Thymus (tissue), 11 donors: Measurements from ENCODE around the gene TCF19. TPM values are rescaled to one million over a fixed set of nuclear protein-coding genes. Genes with fewer than 3 reads are reported as not detected.

Experiments used
- DNase-seq, 9 donors: peaks; one replicate each; pipeline ENCODE4 v3.0.0-alpha.2; 2013; ENCODE audit warnings: low spot score in 9 of 9, low read depth in 6 of 9, missing footprints in 1 of 9
- H3K27ac ChIP-seq, 2 donors: one replicate each; pipeline ENCODE4 v1.5.1; 2013; ENCODE audit warnings: control low read depth in 1 of 2, low read depth in 1 of 2, low read length in 1 of 2, mild to moderate bottlenecking in 1 of 2, moderate library complexity in 1 of 2
- H3K27me3 ChIP-seq, 2 donors: one replicate each; pipeline ENCODE4 v1.5.1; 2013; ENCODE audit warnings: low read length in 1 of 2; ENCODE audit not compliant: control insufficient read depth in 2 of 2, insufficient read depth in 1 of 2
- H3K36me3 ChIP-seq, 2 donors: one replicate each; pipeline ENCODE4 v1.5.1; 2013; ENCODE audit warnings: low read length in 1 of 2, mild to moderate bottlenecking in 1 of 2, moderate library complexity in 1 of 2; ENCODE audit not compliant: control insufficient read depth in 2 of 2, insufficient read depth in 2 of 2
- H3K4me1 ChIP-seq, 2 donors: one replicate each; pipeline ENCODE4 v1.5.1; 2013; ENCODE audit warnings: low read length in 2 of 2; ENCODE audit not compliant: control insufficient read depth in 2 of 2, insufficient read depth in 2 of 2
- H3K4me3 ChIP-seq, 2 donors: one replicate each; pipeline ENCODE4 v1.5.1; 2013; ENCODE audit warnings: low read length in 2 of 2, control low read depth in 1 of 2, mild to moderate bottlenecking in 1 of 2
- H3K9me3 ChIP-seq, 2 donors: one replicate each; pipeline ENCODE4 v1.5.1; 2013; ENCODE audit warnings: low read length in 1 of 2, mild to moderate bottlenecking in 1 of 2; ENCODE audit not compliant: control insufficient read depth in 2 of 2, insufficient read depth in 1 of 2
- WGBS: extraction: QIAGEN DNeasy Blood & Tissue Kit; methylation state at CpG from one replicate; pipeline ENCODE4 v1.1.7; 2013; 5-methylcytosine and 5-hydroxymethylcytosine counted together
- polyA plus RNA-seq: library from polyadenylated mRNA; stranded (reverse); fragments of 200-250 nt; gene quantifications from one replicate; pipeline ENCODE4 v1.2.3, GENCODE V29; 2013
- total RNA-seq: library from RNA; stranded (reverse); fragments of 120-200 nt; gene quantifications from one replicate; pipeline ENCODE4 v1.2.4, GENCODE V29; 2013
- donor health status: healthy.

TCF19 gene
- total and polyA plus RNA-seq, 2 donors: 5.1 to 23.8 TPM

- H3K4me1 ChIP-seq: peaks cover 4 to 5% of the 10 kb centered on the region in 2 donors
- no peaks in the 10 kb centered on the region for H3K9me3 ChIP-seq
- no peak overlapping the region for H3K4me3 ChIP-seq
- 80% methylated on average over 4 of the region's 4 CpGs for WGBS
- peaks cover 0 to 4% of the 10 kb centered on the region in 2 donors for H3K27me3 ChIP-seq
- peaks cover 15 to 18% of the 10 kb centered on the region in 2 donors for H3K36me3 ChIP-seq
- H3K27ac ChIP-seq: no peak overlapping the region
- DNase-seq: no peak
Observed at GRCh38 chr6:31139599-31139998, 18.8 kb upstream of the TCF19 start.

- 89% methylated on average over 15 of the region's 15 CpGs for WGBS
- H3K36me3 ChIP-seq: peaks cover 26 to 28% of the 10 kb centered on the region in 2 donors
- DNase-seq: no peak
- H3K9me3 ChIP-seq: no peaks in the 10 kb centered on the region
- peaks cover 4 to 5% of the 10 kb centered on the region in 2 donors for H3K4me1 ChIP-seq
- H3K4me3 ChIP-seq: no peak overlapping the region
- peaks cover 0 to 4% of the 10 kb centered on the region in 2 donors for H3K27me3 ChIP-seq
- H3K27ac ChIP-seq: no peak overlapping the region
Observed at GRCh38 chr6:31140643-31141042, 17.7 kb upstream of the TCF19 start.

- Histone ChIP-seq H3K4me1 (peaks cover 4 to 5% of the 10 kb centered on the region in 2 donors), H3K9me3 (no peaks in the 10 kb centered on the region), H3K27ac (no peak overlapping the region), H3K27me3 (peaks cover 0 to 4% of the 10 kb centered on the region in 2 donors), H3K4me3 (no peak overlapping the region), H3K36me3 (peaks cover 27 to 30% of the 10 kb centered on the region in 2 donors)
- WGBS: 89% methylated on average over 2 of the region's 2 CpGs
- no peak for DNase-seq
Observed at GRCh38 chr6:31142361-31142761, 16.0 kb upstream of the TCF19 start.

GRCh38 chr6:31143148-31143547 lies 15.2 kb upstream of the TCF19 start:
- WGBS: 91% methylated on average over 11 of the region's 11 CpGs
- H3K9me3 ChIP-seq: no peaks in the 10 kb centered on the region
- peaks cover 28 to 32% of the 10 kb centered on the region in 2 donors for H3K36me3 ChIP-seq
- no peak overlapping the region for H3K27ac ChIP-seq
- no peak for DNase-seq
- no peaks in the 10 kb centered on the region for H3K4me1 ChIP-seq
- H3K4me3 ChIP-seq: no peak overlapping the region
- no peaks in the 10 kb centered on the region for H3K27me3 ChIP-seq

GRCh38 chr6:31144296-31144969 lies 14.0 kb upstream of the TCF19 start:
- H3K27me3 ChIP-seq: no peaks in the 10 kb centered on the region
- no peaks in the 10 kb centered on the region for H3K4me1 ChIP-seq
- no peak for DNase-seq
- peaks cover 30 to 39% of the 10 kb centered on the region in 2 donors for H3K36me3 ChIP-seq
- no peaks in the 10 kb centered on the region for H3K9me3 ChIP-seq
- H3K27ac ChIP-seq: no peak overlapping the region
- 97% methylated on average over 18 of the region's 18 CpGs for WGBS
- no peak overlapping the region for H3K4me3 ChIP-seq

GRCh38 chr6:31144970-31145340 lies 13.4 kb upstream of the TCF19 start:
- H3K4me3 ChIP-seq: no peak overlapping the region
- H3K36me3 ChIP-seq: peaks cover 35 to 44% of the 10 kb centered on the region in 2 donors
- H3K27ac ChIP-seq: no peak overlapping the region
- H3K4me1 ChIP-seq: no peaks in the 10 kb centered on the region
- 80% methylated on average over 11 of the region's 11 CpGs for WGBS
- no peak for DNase-seq
- no peaks in the 10 kb centered on the region for H3K9me3 ChIP-seq
- H3K27me3 ChIP-seq: no peaks in the 10 kb centered on the region

- Histone ChIP-seq H3K27ac (no peak overlapping the region), H3K9me3 (no peaks in the 10 kb centered on the region), H3K4me3 (no peak overlapping the region), H3K36me3 (peaks cover 39 to 47% of the 10 kb centered on the region in 2 donors), H3K4me1 (no peaks in the 10 kb centered on the region), H3K27me3 (no peaks in the 10 kb centered on the region)
- WGBS: 99% methylated on average over 10 of the region's 10 CpGs
- no peak for DNase-seq
Observed at GRCh38 chr6:31145386-31145785, 13.0 kb upstream of the TCF19 start.

- no peaks in the 10 kb centered on the region for H3K9me3 ChIP-seq
- no peak overlapping the region for H3K4me3 ChIP-seq
- no peaks in the 10 kb centered on the region for H3K4me1 ChIP-seq
- peaks cover 30 to 35% of the 10 kb centered on the region in 2 donors for H3K36me3 ChIP-seq
- WGBS: 98% methylated on average over 6 of the region's 6 CpGs
- DNase-seq: no peak
- no peak overlapping the region for H3K27ac ChIP-seq
- H3K27me3 ChIP-seq: no peaks in the 10 kb centered on the region
Observed at GRCh38 chr6:31149827-31150447, 8.5 kb upstream of the TCF19 start.

GRCh38 chr6:31152781-31153180 lies 5.6 kb upstream of the TCF19 start:
- Histone ChIP-seq H3K9me3 (no peaks in the 10 kb centered on the region), H3K27ac (no peak overlapping the region), H3K4me1 (peaks cover 4 to 9% of the 10 kb centered on the region in 2 donors), H3K4me3 (no peak overlapping the region), H3K36me3 (peaks cover 27 to 29% of the 10 kb centered on the region in 2 donors), H3K27me3 (no peaks in the 10 kb centered on the region)
- DNase-seq: no peak
- 97% methylated on average over 7 of the region's 7 CpGs for WGBS
